HG02642 (cell line): ENCODE data around the gene MXRA5.
"Not testable (repeated sequence)": the region's sequence is repeated elsewhere in the genome, so short reads cannot be mapped to it uniquely, and the experiment has no call there.

ENCODE experiments used
- ATAC-seq: cut with Tn5 transposase; IDR thresholded peaks from one replicate; pipeline ENCODE4 v1.9.1; 2021; ENCODE audit warnings: mild to moderate bottlenecking; ENCODE audit not compliant: unreplicated experiment, poor library complexity

Gene MXRA5

GRCh38 chrX:3346501-3347259 lies at the start of gene MXRA5:
TSS of gene MXRA5 (minus strand) at chrX:3346652. CDS start at chrX:3343833, 2,819 bp downstream.
- ATAC-seq: no peak

DNA sequence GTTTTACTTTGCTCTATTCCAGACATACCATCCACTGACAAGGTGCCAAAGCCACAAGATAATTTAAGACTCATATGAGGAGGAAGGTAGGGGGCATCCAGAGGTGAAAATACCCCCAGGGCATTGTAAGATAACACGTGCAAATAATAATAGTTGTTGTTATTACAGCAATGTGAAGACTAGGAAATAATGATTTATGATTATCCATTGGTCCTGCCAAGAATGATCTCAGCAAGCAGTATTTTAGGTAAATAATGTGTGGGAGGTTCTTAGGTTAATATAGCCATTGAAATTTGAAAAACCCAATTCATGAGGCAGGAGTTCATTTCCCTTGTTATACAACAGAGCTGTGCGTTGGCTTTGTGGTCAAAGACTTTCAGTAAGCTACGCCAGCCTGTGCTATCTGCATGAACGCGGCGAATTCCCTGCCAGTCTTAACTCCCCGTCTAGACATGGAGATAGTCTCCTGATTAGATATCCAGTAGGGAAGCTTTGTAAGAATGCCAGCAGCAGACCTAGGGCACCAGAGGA lies 47.2 kb upstream of the MXRA5 start:
- ATAC-seq: no peak

DNA sequence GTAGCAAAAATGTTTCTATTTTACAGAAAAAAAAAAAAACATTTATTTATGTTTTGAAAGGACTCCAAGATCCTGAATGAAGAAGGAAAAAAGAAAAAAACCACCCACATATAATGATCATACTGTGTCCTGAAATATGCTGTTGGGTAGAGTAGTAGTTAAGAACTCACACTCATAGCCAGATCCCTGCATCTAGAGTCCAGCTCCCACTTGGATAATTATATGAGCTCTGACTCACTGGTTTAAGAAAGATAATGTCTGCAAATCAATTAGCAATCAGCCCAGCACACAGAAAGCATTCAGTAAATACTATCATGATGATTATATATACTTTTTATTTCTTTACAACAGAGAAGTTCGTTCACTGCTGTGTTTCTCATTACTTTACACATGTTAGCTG lies 46.7 kb upstream of the MXRA5 start:
- no peak for ATAC-seq

DNA sequence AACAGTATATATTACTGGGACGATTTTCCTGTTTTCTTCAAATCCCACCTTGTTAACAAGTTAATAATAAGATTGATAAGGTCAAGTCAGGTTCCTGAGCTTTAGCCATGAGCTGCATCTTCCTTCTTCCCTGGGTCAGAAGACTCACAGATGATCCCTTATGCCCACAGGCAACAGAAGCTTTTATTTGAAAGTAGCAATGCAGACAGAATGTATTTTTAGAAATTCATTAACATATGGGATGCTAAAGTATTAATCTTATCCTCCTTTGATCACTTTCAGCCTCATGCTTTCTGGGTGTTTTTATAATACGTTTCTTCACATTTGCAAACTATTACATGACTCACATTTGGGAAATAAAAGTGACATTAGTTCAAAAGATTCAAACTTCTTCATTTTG lies 42.0 kb upstream of the MXRA5 start:
- no peak for ATAC-seq

GRCh38 chrX:3384327-3384726 lies 37.9 kb upstream of the MXRA5 start:
- ATAC-seq: no peak

DNA sequence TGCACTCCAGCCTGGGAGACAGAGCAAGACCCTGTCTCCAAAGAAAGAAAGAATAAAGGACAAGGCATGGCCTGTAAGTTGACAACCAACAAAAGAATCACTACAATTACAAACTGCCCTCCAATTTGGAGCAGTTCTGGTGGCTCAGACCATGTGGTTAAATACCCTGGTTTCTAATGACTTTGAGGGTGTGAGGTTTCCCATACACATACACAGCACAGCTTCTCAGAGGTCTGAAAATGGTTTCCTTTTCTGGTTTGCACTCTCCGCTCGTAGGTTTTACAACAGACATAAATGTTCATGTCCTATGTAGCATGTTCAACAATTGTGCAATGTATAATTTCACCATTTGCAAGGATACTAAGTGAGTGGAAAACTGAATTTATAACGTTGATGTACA lies 34.2 kb upstream of the MXRA5 start:
- no peak for ATAC-seq

- no peak for ATAC-seq
Observed at GRCh38 chrX:3379111-3379510, 32.7 kb upstream of the MXRA5 start.

DNA sequence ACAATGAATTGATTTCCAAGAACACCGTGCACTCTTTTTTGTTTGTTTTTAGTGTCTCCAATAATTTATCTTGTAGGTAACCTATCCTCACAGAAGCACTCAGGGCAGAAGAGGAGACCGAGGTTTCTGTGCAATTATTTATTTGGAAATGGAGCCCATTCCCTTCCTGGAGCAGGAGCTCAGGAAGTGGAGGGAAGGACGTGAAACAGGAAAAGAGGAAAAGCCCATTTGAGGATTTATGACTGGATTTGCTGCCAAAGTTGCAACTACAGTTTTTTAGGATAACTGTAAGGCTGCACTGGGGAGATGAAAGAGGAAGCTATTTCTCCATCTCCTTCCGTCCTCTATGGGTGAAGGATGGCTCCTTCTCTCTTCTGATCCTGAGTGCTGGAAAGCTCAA lies 31.7 kb upstream of the MXRA5 start:
- no peak for ATAC-seq

DNA sequence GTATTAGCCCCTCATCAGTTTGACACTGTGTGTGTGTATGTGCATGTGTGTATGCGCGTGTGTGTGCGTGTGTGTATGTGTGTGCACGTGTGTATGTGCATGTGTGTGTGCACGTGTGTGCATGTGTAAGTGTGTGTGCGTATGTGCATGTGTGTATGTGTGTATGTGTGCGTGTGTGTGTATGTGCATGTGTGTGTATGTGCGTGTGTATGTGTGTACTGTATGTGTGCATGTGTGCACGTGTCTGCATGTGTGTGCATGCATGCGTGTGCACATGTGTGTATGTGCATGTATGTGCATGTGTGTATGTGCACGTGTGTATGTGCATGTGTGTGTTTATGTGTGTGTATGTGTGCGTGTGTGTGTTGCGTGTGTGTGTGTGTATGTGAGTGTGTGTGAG lies 31.1 kb upstream of the MXRA5 start:
- ATAC-seq: no peak

- ATAC-seq: not testable (repeated sequence)
Observed at GRCh38 chrX:3375878-3376508, 29.5 kb upstream of the MXRA5 start.

DNA sequence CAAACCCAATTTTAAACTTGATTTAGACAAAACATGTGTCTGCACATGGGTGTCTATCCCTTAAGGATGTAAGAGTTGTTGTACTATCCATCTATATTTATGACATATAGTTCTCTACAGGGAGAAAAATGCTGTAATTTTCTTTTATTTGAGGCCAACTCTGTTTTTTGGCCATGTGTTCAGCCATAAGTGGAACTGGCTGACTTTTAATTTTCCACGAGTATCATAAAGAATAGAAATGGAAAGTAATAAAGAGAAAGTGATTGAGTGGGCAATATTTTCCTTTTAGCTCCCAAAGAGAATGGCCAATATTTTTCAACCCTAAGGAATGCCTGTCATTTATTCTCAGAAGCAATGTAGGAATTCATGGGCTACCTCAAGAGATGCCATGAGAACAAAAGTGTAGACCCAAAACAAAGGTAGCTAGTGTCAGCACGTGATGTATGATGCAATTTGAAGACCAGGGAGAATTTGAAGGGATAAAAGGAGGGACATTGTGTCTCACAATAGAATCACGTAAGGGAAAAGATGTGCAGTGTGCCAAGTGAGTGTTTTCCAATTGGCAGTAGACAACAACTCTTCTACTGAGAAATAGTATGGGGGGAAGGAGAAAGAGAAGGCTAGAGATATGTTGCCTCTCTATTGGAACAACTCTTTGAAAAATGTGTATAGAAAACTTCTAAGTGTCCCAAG lies 27.8 kb upstream of the MXRA5 start:
- ATAC-seq: no peak

GRCh38 chrX:3371163-3371562 lies 24.7 kb upstream of the MXRA5 start:
- no peak for ATAC-seq

DNA sequence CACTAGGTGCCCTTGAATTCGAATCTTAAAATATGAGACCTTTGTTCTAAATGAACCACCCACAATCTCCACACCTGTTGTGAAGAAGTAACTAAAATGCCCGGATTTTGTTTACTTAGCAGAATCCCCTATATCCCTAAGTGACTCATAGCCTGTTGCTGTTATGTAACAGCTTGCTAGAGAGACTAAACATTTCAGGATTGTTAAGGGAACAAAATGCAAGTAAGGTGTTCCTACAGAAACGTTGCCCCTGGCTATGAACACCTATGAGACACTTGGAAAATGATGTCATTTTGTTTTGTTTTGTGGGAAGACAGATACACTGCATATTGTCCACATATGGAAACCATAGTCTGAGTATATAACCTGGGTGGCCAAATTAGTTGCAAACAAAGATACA lies 24.2 kb upstream of the MXRA5 start:
- no peak for ATAC-seq

DNA sequence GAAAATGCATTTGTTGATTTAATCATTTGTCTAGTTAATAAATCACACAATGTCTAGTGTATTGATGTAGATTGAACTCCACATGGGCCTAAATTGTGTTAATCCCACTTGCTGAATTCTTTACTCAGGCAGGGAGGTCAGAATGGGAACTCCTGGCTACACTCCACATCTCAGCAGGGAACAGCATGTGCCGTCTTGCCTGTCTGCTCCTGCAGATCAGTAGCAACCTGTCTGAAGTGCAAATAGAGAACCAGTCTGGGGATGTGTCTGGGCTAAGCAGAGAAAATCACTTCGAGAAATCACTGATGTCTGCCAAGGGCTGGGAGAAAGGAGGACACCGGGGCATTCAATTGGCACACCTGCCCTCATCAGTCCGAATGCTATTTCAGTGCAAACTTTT lies 16.5 kb upstream of the MXRA5 start:
- ATAC-seq: no peak

DNA sequence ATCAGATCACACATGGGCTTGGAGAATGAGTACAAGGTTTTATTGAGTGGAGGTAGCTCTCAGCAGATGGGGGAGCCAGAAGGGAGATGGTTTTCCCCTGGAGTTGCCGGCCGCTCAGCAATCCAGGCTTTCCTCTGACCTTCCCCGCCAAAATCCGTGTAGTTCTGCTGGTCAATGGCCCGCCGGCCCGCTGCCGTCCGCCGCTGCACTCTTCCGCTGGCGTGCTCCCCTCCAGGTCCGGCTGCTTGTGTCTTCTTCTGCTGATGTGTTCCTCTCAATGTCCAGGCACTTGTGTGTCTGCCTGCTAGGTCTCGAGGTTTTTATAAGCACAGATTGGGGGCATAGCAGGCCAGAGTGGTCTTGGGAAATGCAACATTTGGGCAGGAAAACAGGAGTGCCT lies 14.4 kb upstream of the MXRA5 start:
- ATAC-seq: no peak

DNA sequence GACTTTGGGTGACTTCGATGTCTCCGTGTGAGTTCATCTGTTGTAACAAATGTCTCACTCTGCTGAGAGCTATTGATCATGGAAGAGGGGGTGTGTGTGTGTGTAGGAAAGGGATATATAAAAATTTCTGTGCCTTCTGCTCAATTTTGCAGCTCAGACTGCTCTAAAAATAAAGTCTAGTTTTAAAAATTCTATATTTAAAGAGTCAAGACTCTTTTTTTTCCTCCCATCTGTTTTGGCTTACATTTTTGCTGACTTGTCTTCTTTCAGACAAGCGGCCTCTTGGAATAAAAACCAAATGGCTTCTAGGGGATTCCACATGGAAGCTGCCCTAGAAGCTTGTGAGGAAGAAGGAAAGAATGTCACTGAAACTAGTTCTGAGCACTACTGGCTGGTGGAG lies 6.3 kb upstream of the MXRA5 start:
- ATAC-seq: not testable (repeated sequence)

- no peak for ATAC-seq
Observed at GRCh38 chrX:3351276-3351675, 4.8 kb upstream of the MXRA5 start.

DNA sequence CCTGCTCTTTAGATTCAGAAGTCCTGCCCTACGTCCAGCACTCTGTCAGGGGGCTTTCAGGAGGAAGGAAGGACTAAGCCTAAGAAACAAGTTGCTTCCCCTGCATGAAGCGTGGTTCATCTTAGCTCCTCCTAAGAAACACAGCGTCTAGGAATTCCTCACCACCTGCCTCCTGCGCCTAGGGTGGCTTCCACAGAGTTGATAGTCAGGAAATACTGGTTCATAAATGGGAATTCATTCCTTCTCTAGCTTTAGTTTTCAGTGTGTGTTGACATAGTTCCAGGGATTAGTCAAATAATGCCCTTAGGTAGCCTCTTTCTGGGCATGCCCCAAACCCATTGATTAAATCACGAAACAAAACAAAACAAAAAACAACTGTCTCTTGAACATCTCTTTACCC lies 1.7 kb upstream of the MXRA5 start:
- ATAC-seq: no peak

- ATAC-seq: no peak
Observed at GRCh38 chrX:3345281-3346191, 916 bp downstream of the MXRA5 start.

- ATAC-seq: not testable (repeated sequence)
Observed at GRCh38 chrX:3343569-3343968, 2.9 kb downstream of the MXRA5 start.
